T1000 (cell line): ENCODE data around the gene GOLGA8Q.
"Not testable (repeated sequence)": the region's sequence is repeated elsewhere in the genome, so short reads cannot be mapped to it uniquely, and the experiment has no call there.

Experiments used
- DNase-seq: peaks from one replicate; lab custom pipeline; 2025; ENCODE audit warnings: mixed read lengths; lab: John Stamatoyannopoulos, UW

GOLGA8Q gene

GRCh38 chr15:30551750-30552149 lies at the start of gene GOLGA8Q:
Gene GOLGA8Q, plus strand, starts transcription at chr15:30552050. Its CDS starts 28 bp downstream, at chr15:30552078.
- not testable (repeated sequence) for DNase-seq

DNA sequence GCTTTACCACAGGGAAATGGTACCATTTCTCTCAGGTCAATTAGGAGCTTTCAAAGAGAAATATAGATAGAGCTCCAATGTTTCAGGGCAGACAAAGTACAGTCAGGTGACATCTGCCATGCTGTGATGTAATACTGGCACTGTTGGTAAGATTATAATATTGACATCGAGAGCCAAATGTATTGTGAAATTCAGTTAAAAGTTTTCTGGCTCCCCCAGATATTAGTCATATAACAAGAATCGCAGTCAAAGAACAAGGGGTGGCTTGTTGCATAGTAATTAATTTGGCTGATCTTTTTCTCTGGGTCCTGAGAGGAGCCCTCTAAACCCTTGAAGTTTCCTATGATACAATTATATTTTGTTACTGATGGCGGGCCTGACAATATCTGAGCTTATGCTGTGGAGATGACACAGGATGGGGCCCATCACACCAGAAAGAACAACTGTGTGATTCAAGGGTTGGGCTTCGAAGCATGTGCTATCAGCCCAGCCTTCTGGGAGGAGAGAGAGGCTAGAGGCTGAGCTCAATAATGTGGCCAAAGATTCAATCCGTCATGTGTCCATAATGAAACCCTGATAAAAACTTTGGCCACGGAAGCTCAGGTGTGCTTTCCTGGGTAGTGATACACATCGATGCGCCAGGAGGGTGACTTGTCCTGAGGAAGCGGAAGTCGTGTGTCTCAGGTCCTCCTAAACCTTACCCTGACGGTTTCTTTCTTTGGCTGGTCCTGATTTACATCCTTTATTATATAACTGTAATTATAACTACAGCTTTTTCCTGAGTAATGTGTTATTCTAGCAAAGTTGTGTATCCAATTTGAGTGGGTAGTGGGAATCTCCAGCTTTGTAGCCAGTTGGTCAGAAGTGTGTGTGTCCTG lies 48.7 kb upstream of the GOLGA8Q start:
- DNase-seq = not testable (repeated sequence)

GRCh38 chr15:30504162-30504843 lies 47.5 kb upstream of the GOLGA8Q start:
- DNase-seq = not testable (repeated sequence)

DNA sequence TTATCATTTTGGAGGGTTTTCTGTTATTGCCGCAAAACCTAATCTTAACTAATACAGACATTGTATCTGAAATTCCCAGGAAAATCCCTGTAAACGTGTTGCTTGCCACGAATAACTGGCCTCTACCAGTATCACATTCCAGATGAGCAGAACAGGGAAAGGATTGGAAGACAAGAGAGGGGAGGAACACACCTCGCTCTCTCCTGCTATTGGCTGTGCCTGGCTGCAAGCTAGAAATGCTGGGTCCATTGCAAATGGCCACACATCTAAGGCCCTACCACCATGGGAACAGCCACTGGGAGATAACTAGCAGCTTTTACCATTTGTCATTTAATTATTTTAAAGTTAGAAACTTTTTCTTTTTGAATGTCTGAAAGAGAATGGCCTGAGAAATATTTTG lies 37.3 kb upstream of the GOLGA8Q start:
- not testable (repeated sequence) for DNase-seq

DNA sequence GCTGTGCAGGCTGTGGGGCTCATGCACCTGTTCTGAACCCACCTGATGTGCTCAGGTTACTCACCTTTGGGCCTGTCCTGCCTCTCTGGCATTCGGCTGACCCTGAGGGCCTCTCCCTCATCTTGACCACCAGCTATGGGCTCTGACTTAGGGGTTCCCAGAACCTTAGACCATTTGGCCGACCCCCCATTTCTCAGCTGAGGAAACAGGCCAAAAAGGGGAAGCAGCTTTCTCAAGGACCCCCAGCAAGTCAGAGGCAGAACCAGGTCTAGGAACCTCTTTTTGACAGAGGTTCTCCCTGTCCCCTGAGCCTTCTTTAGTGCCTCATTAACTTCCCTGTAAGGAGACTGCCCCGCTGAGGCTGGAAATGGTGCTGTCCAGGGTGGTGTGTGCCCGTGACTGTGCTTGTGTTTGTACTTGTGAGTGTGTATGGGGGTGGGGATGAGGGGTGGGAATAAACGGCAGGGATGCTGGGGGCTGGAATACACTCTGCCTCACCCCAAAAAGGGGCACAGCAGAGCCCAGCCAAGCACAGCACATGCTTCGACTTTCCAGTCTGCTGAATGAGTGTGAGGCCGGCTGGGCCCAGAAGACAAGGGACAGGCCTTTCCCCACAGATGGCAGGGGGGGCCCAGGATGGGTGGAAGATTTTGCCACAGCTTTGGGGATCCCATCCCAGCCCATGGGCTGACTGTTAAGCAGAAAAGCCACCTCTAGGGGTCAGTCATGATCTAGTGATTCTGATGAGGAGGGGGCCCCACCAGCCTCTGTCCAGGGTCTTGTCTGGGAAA lies 28.2 kb upstream of the GOLGA8Q start:
- not testable (repeated sequence) for DNase-seq

DNA sequence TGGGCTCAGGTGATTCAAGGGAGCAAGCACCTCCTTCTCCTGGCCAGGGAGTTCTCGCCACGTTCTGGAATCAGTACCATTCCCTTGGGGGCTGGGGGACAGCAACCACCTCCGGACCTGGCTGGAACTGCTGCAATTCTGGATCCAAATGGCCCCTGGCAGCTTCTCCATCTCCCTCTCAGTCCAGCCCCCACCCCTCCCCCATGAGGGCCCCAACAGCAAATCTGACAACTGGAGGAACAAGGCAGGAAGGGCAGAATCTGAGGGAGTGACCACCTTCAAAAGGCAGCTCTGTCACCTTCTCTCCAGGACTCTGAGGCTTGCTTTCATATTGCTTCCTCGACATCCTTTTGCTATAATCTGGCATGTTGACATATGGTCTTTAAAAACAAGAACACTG lies 25.9 kb upstream of the GOLGA8Q start:
- not testable (repeated sequence) for DNase-seq

DNA sequence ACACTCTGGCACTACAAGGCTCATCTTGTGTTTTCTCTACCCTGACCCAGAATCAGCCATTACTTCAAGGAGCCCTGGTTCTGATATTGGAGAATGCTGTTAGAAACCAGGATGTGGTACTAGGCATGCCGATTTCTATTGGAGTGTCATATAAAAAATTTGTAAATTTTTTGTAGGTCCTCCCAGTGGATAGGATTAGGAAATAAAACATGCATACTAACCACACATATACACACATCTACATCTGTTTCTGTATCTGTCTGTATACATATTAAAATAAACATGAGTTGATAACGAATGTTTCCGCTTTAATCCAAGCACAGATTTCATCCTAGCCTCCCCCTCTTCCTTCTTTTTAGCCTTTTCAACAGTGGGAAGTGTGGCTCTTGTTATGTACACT lies 22.8 kb upstream of the GOLGA8Q start:
- not testable (repeated sequence) for DNase-seq

DNA sequence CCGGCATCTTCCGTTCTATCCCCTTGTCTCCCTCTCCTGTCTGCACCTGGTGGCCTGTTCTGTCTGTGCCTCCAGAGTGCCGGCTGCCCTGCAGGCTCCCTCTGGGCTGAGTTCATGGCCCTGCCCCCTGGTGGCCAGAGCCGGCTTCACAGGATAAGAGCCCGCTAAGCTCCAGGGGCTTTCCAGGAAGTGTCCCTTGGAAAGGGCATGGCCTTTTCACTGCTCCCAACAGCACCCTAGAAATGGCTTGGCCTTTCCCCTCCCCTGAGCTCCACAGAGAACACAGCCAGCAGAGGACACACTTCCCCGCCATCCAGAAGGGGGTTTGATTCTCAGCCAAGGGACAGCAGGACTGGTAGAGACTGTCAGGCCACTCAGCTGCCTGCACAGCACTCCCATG lies 15.1 kb downstream of the GOLGA8Q start:
- not testable (repeated sequence) for DNase-seq

- not testable (repeated sequence) for DNase-seq
Observed at GRCh38 chr15:30573012-30573491, 21.2 kb downstream of the GOLGA8Q start.

DNA sequence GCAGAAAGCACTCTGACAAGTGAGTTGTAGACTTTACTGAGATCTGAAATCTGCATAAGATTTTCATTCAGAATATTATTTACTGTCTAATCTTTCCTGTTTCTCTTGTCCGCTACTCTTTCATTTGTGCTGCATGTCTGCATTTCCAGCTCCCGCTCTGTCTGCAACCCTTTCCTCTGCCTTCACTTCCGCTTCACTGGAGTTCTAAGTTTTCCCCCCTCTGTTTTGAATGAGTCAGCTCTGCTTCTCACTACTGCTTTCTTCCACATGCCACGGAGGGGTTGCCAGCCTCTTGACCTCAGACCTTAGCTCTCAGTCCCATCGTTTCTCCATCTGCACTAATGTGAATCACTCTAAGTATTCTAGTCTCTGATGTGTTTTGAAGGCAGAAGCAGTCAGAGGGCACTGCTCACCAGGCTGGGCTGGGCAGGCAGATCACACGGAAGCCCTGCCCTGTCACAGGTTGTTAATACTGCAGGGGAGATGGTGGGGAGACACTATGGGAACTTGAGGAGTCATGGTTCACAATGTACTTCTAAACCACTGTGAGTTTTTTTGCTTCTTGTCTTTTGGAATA lies 27.6 kb downstream of the GOLGA8Q start:
- not testable (repeated sequence) for DNase-seq

- not testable (repeated sequence) for DNase-seq
Observed at GRCh38 chr15:30580716-30581115, 28.9 kb downstream of the GOLGA8Q start.

- not testable (repeated sequence) for DNase-seq
Observed at GRCh38 chr15:30598953-30599352, 47.1 kb downstream of the GOLGA8Q start.

DNA sequence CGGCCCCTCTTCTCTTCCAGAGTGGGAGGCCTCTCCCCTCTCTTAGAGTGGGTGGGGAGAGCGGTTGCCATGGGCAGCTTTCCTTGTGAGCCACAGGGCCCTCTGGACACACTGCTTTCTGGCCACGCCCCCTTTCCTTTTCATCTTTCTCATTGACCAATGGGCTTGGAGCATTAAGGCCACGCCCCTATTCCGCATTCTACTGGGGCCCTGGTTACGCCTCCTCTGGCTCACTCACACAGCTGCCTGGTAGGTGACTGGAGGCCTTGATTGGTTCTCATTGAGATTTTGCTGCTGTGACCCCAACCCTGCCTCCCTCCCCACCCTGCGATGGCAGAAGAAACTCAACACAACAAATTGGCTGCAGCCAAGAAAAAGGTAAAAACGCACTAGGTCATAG lies 51.9 kb downstream of the GOLGA8Q start, which contains the start of gene GOLGA8H:
Gene GOLGA8H, plus strand, starts transcription at position 233 of the 400 bp plus-strand sequence. Its CDS starts 98 bp downstream, at position 331.
- DNase-seq = not testable (repeated sequence)
